ENCODE data around the gene TMEM213.

- TF ChIP-seq, protein P1, sequence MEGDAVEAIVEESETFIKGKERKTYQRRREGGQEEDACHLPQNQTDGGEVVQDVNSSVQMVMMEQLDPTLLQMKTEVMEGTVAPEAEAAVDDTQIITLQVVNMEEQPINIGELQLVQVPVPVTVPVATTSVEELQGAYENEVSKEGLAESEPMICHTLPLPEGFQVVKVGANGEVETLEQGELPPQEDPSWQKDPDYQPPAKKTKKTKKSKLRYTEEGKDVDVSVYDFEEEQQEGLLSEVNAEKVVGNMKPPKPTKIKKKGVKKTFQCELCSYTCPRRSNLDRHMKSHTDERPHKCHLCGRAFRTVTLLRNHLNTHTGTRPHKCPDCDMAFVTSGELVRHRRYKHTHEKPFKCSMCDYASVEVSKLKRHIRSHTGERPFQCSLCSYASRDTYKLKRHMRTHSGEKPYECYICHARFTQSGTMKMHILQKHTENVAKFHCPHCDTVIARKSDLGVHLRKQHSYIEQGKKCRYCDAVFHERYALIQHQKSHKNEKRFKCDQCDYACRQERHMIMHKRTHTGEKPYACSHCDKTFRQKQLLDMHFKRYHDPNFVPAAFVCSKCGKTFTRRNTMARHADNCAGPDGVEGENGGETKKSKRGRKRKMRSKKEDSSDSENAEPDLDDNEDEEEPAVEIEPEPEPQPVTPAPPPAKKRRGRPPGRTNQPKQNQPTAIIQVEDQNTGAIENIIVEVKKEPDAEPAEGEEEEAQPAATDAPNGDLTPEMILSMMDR (IDR thresholded peaks at IDR 0.05; ENCODE audit: insufficient read depth, low read depth, low read length) = no peak
- no peak for TF ChIP-seq EZH2 (IDR thresholded peaks at IDR 0.05; ENCODE audit: insufficient read depth, low read length)
Measured at GRCh38 chr7:138843632-138844580, 46.1 kb downstream of the TMEM213 start.
